T-helper 1 cell treated with Interleukin-12 subunit alpha and Interleukin-12 subunit beta and Interleukin-4 antibody, amounts not matched to agents 30 ng/mL and 1 ng/mL, for 36 hours (primary cell): ENCODE data around the gene ITPR3. TPM values are rescaled to one million over a fixed set of nuclear protein-coding genes. Genes with fewer than 3 reads are reported as not detected.

Source experiments
- intact Hi-C: fragments of 100-400 bp; cut with micrococcal nuclease; formaldehyde crosslinking; loops from one replicate; pipeline ENCODE4 v1.15.1; 2024
- total RNA-seq: library from RNA; stranded (reverse); gene quantifications from 2 replicates; pipeline ENCODE4 v1.2.3, GENCODE V29; 2022

Gene ITPR3
- total RNA-seq, 1 donor from 2014 or later: 46.9 TPM

- intact Hi-C loops: no loop called here
These were observed 106.8 kb downstream of the ITPR3 start for GRCh38 chr6:33727932-33728331.

- intact Hi-C loops: no loop called here
These were observed 107.3 kb downstream of the ITPR3 start for GRCh38 chr6:33728438-33728837.

DNA sequence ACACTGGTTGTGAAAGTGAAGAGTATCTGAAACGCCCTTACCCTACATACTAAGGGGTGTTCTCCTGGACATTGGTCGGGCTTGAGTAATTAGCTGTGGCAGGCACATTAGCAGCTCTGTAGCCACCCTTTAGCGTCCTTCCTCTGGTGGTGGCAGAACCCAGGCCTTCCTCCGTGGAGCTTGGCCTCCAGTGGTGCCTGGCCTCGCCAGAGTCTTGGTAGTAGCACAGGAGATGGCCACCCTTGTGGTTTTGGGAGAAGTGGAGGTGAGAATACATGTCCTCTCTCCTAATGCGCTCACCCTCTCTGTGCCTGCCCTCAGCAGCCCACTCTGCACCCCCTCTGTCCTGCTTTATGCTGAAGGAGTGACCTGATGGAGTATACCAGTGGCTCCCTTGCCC is 107.9 kb downstream of the ITPR3 start:
- intact Hi-C loops: no loop called here

DNA sequence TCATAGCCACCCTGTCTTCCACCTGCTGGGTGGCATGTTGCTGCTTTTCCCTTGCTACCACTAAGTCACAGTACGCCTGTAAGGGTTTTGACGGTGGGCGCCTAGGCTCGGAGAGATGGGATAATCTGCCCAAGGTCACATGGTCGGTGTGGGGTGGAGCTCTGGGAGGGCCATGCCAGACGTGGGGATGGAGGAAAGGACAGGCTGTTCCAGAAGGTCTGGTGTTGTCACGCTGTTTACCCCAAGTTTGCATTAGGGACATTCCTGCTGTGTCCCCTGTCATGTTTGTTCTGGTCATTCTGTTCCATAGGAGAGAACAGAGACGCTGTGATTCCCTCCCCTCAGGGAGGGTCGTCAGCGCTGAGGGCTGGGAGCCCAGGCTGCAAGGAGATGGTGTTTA is 109.5 kb downstream of the ITPR3 start:
- intact Hi-C loops: no loop called here

- intact Hi-C loops: no loop called here
These were observed 109.9 kb downstream of the ITPR3 start for GRCh38 chr6:33731035-33731434.

GRCh38 chr6:33731751-33732282 is 110.7 kb downstream of the ITPR3 start:
- intact Hi-C loops: no loop called here

GRCh38 chr6:33732385-33732784 is 111.3 kb downstream of the ITPR3 start:
- intact Hi-C loops: no loop called here

DNA sequence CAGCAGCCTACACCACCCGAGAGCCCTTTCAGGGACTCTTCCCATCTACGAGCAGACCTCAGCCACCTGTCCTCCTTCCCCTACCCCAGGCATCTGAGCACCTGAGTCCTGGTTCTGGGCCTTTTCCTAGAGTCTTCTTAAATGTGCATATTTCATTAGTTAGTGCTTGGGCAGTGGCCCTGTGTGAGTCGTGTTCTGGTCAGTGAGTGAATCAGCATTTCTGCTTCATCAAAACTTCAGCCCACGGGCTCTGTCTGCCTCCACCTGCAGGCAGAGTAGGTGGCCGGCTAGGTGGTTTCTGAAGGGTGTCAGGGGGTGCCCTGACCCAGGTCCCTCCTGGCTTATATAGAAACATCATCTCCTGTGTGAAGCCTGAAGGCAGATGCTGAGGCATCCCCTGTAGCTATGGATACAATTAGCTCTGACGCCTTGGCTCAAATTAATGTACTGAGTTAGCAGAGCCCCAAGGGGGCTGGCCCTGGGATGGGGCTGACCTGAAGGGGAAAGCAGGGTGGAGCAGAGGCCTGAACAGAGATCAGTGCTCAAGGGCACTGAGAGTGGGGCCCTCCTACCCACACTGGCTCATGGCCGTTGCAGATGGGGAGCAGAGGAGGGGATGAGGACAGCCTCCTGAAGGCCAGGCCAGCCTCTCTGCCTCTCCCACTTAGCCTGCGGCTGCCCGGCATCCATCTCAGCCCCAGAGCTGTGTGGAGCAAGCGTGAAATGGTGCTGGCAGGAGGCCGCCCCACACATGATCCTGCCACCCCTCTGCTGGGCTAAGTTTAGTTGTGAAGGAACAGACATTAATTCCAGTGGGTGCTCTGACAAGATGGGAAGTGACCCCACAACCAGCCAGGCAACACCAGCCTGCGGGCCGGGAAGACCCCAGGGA is 111.9 kb downstream of the ITPR3 start:
- intact Hi-C loops: no loop called here

GRCh38 chr6:33733709-33734007 is 112.5 kb downstream of the ITPR3 start:
- intact Hi-C loops: no loop called here

DNA sequence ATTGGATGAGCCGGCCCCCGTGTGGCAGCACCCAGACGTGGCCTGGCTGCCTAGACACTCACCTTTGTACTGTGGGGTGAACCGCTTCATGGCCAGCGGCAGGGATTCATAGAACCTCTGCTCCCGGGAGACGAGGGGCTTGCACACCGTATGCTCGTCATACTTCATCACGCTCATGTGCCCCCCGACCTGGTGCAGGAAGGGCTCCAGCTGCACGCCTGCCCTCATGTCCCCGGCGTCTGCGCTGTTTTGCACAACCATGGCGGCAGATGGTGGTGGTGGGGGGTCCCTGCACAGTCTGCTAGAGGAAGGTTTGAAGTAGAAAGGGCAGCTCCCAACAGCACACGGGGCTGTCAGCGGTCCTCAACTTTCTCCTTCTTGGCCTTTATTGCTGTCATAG is 114.1 kb downstream of the ITPR3 start:
- intact Hi-C loops: no loop called here

- intact Hi-C loops: no loop called here
These were observed 116.3 kb downstream of the ITPR3 start for GRCh38 chr6:33737267-33738026.

DNA sequence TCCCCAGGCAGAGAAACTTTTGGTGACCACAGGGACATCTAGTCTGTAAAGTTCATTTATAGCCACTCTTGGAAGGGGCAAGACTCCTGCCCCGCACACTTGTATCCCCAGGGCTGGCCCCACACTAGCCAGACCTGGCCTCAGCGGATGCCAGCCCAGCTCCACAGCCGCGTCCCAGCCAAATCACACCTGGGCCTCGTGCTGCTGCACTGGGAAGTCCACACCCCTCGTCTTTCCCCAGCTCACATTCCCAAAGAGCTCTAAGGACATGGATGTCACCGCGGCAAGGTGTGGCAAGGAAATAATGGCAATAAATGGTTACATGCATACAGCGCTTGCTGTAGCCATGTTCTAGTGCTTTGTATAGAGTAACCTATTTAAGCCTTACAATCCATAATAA is 117.0 kb downstream of the ITPR3 start:
- intact Hi-C loops: no loop called here

- intact Hi-C loops: no loop called here
These were observed 117.8 kb downstream of the ITPR3 start for GRCh38 chr6:33738879-33739278.

DNA sequence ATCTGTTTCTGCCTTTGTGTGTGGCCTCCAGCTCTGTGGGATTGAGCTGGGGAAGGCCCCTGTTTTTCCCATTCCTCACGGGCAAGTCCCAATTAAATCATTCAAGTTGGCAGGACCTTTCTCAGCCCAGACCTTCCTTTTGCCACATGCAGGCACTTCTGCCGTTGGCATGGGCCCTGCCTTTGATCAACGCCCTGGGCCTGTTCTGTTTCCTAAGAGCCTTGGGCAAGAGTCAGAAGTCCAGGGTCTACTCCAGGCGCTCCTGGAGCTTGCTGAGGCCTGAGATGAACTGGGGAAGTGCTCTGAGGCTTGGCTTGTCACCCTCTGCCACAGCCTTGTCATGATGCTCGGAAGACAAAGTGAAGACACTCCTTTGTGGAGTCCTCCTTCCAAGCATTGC is 118.4 kb downstream of the ITPR3 start:
- intact Hi-C loops: no loop called here

- intact Hi-C loops: no loop called here
These were observed 119.1 kb downstream of the ITPR3 start for GRCh38 chr6:33740204-33740608.

- intact Hi-C loops: no loop called here
These were observed 119.7 kb downstream of the ITPR3 start for GRCh38 chr6:33740794-33741193.

DNA sequence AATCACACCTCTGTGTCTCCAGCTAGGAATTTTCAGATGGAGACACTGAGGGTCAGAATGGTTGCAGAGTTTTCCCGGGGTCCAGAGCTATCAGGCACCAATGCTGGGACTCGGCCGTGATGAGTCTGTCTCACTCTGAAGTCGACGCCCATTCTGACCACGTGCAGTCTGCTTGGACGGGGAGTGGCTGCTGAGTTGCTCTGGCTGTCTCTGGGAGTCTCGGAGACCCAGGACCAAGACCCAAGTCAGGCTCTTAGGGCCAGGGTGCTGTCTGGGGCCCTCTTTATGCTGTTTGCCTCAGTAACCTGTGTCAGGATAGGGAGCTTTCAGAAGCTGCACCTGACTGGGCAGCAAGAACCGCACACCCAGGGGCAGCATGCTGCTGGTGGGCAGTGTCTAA is 121.0 kb downstream of the ITPR3 start:
- intact Hi-C loops: no loop called here

DNA sequence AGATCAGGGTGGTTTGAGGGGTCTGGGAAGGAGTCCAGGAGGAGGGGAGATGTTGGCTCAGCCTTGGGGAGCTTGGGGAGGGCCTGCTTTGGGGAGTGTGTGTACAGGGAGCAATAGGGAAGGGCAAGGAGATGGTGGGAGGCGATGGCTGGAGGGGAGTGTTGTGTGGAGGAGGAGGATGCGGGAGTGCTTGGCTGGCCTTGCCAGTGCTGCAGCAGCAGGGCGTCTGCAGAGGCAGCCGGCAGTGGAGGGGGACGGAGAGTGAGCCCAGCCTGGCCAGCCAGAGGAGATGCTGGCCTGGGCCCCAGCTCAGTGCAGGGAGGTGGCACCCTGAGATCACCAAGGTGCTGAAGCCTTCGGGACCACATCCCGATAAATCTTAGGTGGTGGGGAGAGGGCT is 121.7 kb downstream of the ITPR3 start:
- intact Hi-C loops: no loop called here

GRCh38 chr6:33744001-33744848 is 123.1 kb downstream of the ITPR3 start:
- intact Hi-C loops: loop anchor here (1.0 kb wide), 4 partner anchors 18 to 410 kb away; partner anchors contain the start of gene UQCC2

- intact Hi-C loops: loop anchor here (1.0 kb wide), 4 partner anchors 17 to 409 kb away; partner anchors contain the start of gene UQCC2
These were observed 123.9 kb downstream of the ITPR3 start for GRCh38 chr6:33744895-33745546.

DNA sequence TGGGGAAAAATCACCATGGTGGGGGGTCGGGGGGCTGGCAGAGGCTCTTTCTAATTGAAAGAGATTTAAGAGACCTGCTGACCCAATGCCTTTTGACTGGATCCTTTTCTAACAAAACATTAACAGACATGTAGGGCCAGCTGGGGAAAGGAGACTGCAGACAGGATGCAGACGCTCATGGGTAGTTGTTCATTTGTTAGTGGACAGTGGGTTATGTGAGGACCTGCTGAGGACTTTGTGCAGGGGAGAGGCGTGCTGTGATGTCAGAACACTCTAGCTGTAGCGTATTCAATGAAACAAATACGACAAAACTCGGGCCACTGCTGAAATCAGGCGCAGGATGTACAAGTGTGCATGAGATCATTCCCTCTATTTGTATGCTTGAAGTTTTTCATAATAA is 124.4 kb downstream of the ITPR3 start:
- intact Hi-C loops: no loop called here
